ENCODE measurements around the gene OAS2.
A peak's percentile ranks its signal among the peaks of the same experiment; 100 is the strongest.
"Not testable (repeated sequence)": the region's sequence is repeated elsewhere in the genome, so short reads cannot be mapped to it uniquely, and the experiment has no call there.

The OAS2 gene

GRCh38 chr12:112950701-112951100, 27.6 kb upstream of the OAS2 start:
- no peak for DNase-seq (ENCODE audit: low read depth in 2 of 2)

DNA sequence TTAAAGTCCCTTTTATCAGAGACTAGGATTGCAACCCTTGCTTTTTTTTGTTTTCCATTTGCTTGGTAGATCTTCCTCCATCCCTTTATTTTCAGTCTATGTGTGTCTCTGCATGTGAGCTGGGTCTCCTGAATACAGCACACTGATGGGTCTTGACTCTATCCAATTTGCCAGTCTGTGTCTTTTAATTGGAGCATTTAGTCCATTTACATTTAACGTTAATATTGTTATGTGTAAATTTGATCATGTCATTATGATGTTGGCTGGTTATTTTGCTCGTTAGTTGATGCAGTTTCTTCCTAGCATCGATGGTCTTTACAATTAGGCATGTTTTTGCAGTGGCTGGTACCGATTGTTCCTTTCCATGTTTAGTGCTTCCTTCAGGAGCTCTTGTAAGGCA, 21.2 kb upstream of the OAS2 start:
- DNase-seq (ENCODE audit: low read depth in 2 of 2) = not testable (repeated sequence)

GRCh38 chr12:112961074-112961473, 17.2 kb upstream of the OAS2 start:
- no peak for DNase-seq (ENCODE audit: low read depth in 2 of 2)

- no peak for DNase-seq (ENCODE audit: low read depth in 2 of 2)
These were observed 16.8 kb upstream of the OAS2 start for GRCh38 chr12:112961536-112961935.

- no peak for DNase-seq (ENCODE audit: low read depth in 2 of 2)
These were observed 15.8 kb upstream of the OAS2 start for GRCh38 chr12:112962561-112962960.

DNA sequence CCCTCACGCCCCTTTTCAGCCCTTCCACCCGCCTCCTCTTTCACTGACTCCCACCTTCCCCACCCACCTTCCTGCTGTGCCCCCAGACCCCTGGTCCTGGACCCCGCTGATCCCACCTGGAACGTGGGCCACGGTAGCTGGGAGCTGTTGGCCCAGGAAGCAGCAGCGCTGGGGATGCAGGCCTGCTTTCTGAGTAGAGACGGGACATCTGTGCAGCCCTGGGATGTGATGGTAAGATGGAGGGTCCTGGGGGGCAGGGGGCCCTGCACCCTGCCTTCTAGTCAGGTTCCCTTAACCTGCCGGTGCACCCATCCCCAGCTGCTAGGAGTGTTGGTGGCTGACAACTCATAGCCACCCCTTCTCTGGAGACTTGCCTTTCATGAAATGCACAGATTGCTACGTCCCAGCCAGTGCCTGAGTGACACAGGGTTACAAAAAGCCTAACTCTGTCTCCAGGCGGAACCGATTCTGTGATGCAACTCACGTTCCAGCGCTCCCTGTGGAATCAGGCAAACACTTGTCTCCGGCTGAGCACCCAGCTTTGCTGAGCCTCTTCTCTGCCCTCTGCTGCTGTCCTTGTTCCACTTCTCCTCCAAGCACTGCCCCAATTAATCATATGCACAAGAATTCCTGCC, 15.0 kb upstream of the OAS2 start:
- no peak for DNase-seq (ENCODE audit: low read depth in 2 of 2)

DNA sequence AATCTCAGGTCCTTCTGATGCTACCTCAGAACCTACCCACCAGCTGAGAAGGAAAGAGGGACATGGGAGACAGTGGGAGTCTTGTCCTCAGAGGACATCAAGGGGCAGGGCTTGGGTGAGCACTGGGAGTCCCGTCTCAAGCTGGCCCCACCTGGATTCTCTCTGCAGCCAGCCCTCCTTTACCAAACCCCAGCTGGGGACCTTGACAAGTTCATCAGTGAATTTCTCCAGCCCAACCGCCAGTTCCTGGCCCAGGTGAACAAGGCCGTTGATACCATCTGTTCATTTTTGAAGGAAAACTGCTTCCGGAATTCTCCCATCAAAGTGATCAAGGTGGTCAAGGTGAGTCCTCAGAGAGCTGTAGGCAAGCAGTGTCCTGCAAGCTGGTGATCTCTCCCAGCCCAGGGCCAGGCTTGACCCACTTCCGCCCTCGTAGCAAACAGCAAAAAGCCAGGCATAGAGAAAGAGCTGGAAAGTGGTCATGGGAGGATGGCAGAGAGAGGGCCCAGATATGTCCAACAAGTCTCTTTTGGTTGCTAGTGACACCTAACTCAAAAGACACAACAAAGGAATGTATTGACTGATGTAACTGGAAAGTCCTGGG, 14.2 kb upstream of the OAS2 start:
- DNase-seq (ENCODE audit: low read depth in 2 of 2) = no peak

DNA sequence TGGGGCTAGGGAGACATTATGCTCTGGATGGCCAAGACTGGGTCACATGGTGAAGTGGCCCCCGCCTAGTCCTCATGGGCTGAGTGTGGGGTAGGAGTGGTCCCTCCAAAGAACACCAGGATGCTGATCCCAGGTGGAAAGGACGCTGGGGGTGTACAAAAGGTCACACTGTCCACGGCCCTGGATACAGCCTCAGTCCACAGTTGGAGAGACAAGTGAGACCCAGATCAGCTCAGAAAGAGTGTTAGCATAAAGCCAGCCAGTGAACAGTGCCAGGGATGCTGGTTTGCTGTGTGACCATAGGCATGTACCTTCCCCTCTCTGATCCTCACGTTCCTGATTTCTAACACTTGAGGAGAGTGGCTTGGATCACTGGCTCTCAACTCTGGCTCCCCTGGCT, 13.4 kb upstream of the OAS2 start:
- no peak for DNase-seq (ENCODE audit: low read depth in 2 of 2)

- no peak for DNase-seq (ENCODE audit: low read depth in 2 of 2)
These were observed 12.7 kb upstream of the OAS2 start for GRCh38 chr12:112965643-112966042.

DNA sequence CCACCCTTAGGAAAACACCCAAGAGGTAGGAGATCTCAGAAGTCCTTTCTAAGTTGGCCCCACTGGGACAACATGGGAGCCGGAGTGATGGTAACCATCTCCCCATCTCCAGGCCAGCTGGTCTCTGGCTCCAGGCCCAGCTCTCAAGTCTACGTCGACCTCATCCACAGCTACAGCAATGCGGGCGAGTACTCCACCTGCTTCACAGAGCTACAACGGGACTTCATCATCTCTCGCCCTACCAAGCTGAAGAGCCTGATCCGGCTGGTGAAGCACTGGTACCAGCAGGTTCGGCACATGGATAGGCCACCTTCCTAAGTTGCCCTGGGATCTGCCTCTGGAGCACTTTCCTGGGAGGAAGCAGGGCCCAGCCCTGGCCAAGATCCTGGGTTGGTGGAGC, 11.0 kb upstream of the OAS2 start:
- no peak for DNase-seq (ENCODE audit: low read depth in 2 of 2)

DNA sequence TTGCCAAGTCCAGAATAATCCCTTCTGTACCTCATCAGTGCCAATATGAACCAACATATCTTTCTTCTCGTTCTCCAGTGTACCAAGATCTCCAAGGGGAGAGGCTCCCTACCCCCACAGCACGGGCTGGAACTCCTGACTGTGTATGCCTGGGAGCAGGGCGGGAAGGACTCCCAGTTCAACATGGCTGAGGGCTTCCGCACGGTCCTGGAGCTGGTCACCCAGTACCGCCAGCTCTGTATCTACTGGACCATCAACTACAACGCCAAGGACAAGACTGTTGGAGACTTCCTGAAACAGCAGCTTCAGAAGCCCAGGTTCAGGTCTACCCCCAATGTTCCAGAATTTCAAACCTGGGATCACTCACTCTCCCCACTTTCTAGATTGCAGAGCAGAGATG, 10.5 kb upstream of the OAS2 start:
- no peak for DNase-seq (ENCODE audit: low read depth in 2 of 2)

GRCh38 chr12:112969547-112970306, 8.6 kb upstream of the OAS2 start:
- DNase-seq (ENCODE audit: low read depth in 2 of 2) = no peak

GRCh38 chr12:112970391-112970790, 7.9 kb upstream of the OAS2 start:
- DNase-seq (ENCODE audit: low read depth in 2 of 2) = no peak

- no peak for DNase-seq (ENCODE audit: low read depth in 2 of 2)
These were observed 7.1 kb upstream of the OAS2 start for GRCh38 chr12:112971248-112971647.

GRCh38 chr12:112973011-112973735, 5.1 kb upstream of the OAS2 start:
- no peak for DNase-seq (ENCODE audit: low read depth in 2 of 2)

DNA sequence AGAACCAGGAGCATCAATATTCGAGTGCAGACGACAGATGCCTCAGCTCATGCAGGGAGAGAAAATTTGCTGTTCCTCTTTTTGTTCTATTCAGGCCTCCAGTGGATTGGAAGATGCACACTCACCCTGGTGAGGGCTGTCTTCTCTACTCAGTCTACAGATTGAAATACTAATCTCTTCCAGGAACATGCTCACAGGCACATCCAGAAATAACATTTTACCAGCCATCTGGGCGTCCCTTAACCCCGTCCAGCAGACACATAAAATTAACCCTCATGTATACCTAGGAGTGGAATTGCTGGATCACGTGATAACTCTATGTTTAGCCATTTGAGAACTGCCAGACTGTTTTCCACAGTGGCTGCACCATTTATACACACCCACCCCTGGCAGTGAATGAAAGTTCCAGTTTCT, 4.5 kb upstream of the OAS2 start:
- DNase-seq (ENCODE audit: low read depth in 2 of 2) = no peak

GRCh38 chr12:112974904-112975303, 3.4 kb upstream of the OAS2 start:
- no peak for DNase-seq (ENCODE audit: low read depth in 2 of 2)

DNA sequence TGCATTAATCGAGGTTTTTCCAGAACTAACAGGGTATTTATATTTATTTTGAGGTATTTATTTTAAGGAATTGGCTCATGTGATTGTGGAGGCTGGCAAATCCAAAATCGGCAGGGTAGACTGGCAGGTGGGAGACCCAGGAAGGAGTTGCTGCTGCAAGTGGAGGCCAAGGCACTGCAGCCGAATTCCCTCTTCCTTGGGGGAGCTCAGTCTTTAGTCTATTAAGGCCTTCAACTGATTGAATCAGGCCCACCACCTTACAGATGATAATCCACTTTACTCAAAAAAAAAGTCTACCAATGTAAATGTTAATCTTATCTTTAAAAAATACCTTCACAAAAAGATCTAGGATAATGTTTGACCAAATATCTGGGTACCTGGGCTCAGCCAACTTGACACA, 1.2 kb upstream of the OAS2 start:
- DNase-seq (ENCODE audit: low read depth in 2 of 2) = no peak

GRCh38 chr12:112977641-112978040, 678 bp upstream of the OAS2 start:
- no peak for DNase-seq (ENCODE audit: low read depth in 2 of 2)

GRCh38 chr12:112979041-112979680, 842 bp downstream of the OAS2 start:
- peak in 1 of 2 donors; percentile 10 for DNase-seq (ENCODE audit: low read depth in 2 of 2)

DNA sequence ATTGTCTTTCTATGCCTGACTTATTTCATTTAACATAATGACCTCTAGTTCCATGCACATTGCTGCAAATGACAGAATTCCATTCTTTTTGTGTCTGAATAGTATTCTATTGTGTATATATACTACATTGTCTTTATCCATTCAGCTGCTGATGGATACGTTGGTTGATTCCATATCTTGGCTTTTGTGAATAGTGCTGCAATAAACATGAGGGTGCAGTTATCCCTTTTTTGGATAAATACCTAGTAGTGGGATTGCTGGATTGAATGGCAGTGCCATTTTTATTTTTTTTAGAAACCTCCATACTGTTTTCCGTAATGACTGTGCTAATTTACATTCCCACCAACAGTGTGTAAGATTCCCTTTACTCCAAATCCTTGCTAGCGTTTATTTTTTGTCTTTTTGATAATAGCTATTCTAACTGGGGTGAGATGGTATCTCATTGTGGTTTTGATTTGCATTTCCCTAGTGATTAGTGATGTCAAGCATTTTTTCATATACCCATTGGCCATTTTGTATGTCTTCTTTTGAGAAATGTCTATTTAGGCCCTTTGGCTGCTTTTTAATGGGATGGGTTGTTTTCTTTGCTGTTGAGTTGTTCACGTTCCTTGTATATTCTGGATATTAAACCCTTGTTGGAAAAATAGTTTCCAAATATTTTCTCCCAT, 2.3 kb downstream of the OAS2 start:
- no peak for DNase-seq (ENCODE audit: low read depth in 2 of 2)

Measured in stimulated activated CD8-positive, alpha-beta memory T cell treated with anti-CD3 and anti-CD28 coated beads, Interleukin-15, amount 100 ng/mL, for 4 hours (primary cell).